ENCODE measurements around the gene PRKCA.
A peak's percentile ranks its signal among the peaks of the same experiment; 100 is the strongest.
"Not testable (repeated sequence)": the region's sequence is repeated elsewhere in the genome, so short reads cannot be mapped to it uniquely, and the experiment has no call there.

PRKCA gene

GRCh38 chr17:66301864-66302741 is at the start of gene PRKCA:
Gene PRKCA (plus strand): TSS chr17:66302613.
- DNase-seq = peak; percentile 51

DNA sequence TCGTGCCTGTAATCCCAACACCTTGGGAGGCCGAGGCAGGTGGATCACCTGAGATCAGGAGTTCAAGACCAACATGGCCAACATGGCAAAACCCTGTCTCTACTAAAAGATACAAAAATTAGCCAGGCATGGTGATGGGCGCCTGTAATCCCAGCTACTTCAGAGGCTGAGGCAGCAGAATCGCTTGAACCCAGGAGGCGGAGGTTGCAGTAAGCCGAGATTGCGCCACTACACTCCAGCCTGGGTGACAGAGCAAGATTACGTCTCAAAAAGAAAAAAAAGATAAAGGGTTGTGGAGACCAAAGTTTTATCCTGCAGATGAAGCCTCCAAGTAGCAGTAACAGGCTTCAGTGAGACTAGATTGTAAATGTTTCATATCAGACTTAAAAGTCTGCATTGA is 49.0 kb upstream of the PRKCA start:
- not testable (repeated sequence) for DNase-seq

DNA sequence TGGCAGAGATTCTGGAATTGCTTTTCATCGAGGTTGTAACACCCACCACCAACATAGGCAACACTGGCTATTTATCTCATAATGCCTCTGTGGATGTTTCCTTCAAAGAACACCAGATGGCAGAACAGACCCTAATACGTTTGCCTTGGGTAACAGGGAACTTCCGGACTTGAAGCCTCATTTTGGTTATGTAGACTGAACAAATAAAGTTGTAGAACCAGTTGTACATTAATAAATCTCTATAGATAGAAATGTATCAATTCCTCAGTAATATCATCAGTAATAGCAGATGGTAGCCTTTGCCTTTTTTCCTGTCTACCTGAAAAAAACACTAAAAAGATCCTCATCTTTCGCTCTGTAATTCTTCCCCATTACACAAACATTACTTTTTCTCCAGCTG is 47.3 kb upstream of the PRKCA start:
- peak; percentile 83 for DNase-seq

- DNase-seq = peak; percentile 44
Observed at GRCh38 chr17:66255527-66255971, 46.9 kb upstream of the PRKCA start.

DNA sequence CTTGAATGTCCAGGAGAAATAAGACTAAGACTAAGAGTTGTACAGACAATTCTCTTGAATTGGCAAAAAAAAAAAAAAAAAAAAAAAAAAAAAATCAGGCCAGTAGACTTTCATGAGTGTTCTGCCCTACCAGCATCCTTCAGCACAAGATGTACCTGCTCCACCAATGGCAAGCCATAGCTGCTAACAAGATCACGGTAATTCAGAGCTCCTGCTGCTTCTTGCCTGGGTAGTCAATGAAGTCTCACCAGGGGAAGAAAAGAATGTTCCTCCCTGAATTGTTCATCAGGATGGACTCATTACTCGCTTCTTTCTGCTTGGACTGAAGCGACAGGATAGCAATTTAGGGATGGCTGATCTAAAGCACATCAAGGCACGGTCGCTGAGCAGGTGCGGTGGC is 42.1 kb upstream of the PRKCA start:
- no peak for DNase-seq

- DNase-seq = no peak
Observed at GRCh38 chr17:66260688-66261087, 41.7 kb upstream of the PRKCA start.

GRCh38 chr17:66262767-66263166 is 39.6 kb upstream of the PRKCA start:
- DNase-seq = no peak

DNA sequence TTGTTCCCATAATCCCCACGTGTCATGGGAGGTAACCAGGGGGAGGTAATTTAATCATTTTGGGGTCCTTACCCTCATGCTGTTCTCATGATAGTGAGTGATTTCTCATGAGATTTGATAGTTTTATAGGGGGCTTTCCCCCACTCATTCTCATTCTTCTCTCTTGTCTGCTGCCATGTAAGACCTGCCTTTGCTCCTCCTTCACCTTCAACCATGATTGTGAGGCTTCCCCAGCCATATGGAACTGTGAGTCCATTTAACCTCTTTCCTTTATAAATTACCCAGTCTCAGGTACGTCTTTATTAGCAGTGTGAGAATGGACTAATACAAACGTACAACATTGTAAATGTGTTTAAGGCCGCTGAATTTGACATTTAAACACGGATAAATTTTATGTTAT is 37.7 kb upstream of the PRKCA start:
- DNase-seq = no peak

DNA sequence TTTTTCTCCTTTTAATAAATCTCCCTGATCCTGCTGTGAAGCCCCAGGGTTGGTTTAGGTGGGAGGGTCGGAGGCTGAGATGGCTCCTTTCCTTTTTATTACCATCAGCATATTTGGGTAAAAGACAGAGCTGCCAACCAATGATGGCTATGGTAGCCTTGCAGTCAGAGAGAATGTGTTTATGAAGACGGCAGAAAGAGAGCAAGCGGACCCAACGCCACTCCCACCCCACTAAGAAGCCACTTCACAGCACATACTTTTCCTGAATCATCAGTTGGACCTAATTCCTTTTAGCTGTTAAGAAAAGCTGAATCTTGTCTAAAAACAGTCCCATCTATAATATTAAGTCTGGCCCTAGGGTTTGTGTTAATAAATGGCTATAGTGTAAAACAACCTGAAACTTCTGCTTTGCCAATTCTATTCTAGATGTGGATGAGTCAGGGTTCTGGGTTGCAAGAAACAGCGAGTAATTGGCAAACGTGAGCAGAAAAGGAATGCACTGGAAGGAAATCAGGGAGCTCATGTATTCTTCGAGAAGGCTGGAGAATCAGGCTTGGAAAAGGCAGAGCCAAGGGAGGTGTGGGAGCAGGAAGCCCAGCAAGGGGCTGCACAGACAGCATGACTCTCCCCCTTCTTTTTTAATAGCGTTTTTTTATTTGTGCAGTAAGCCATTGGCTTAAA is 34.0 kb upstream of the PRKCA start:
- no peak for DNase-seq

DNA sequence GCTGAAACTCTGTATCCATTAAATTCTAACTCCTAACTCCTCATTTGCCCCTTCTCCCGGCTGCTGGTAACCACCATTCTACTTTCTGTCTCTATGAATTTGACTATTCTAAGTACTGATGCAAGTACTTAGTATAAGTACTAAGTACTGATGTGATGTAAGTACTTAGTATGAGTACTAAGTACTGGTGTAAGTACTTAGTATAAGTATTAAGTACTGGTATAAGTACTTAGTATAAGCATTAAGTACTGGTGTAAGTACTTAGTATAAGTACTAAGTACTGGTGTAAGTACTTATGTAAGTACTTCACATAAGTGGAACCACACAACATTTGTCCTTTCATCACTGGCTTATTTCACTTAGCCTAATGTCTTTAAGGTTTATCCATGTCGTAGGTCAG is 32.3 kb upstream of the PRKCA start:
- DNase-seq = no peak

- DNase-seq = no peak
Observed at GRCh38 chr17:66271512-66271911, 30.9 kb upstream of the PRKCA start.

- DNase-seq = no peak
Observed at GRCh38 chr17:66272811-66273585, 29.4 kb upstream of the PRKCA start.

- DNase-seq = no peak
Observed at GRCh38 chr17:66273586-66273848, 28.9 kb upstream of the PRKCA start.

GRCh38 chr17:66275651-66276050 is 26.8 kb upstream of the PRKCA start:
- no peak for DNase-seq

- DNase-seq = no peak
Observed at GRCh38 chr17:66276328-66276937, 26.0 kb upstream of the PRKCA start.

GRCh38 chr17:66277191-66277590 is 25.2 kb upstream of the PRKCA start:
- DNase-seq = no peak

- DNase-seq = no peak
Observed at GRCh38 chr17:66281661-66282369, 20.6 kb upstream of the PRKCA start.

- DNase-seq = no peak
Observed at GRCh38 chr17:66283296-66283934, 19.0 kb upstream of the PRKCA start.

- DNase-seq = no peak
Observed at GRCh38 chr17:66283971-66284370, 18.4 kb upstream of the PRKCA start.

- DNase-seq = no peak
Observed at GRCh38 chr17:66285149-66285548, 17.3 kb upstream of the PRKCA start.

GRCh38 chr17:66287911-66288310 is 14.5 kb upstream of the PRKCA start:
- no peak for DNase-seq

- peak; percentile 26 for DNase-seq
Observed at GRCh38 chr17:66290101-66290722, 12.2 kb upstream of the PRKCA start.

All from NCI-H1092 (cell line).